ENCODE data around the gene PSMB7.

PSMB7 gene

DNA sequence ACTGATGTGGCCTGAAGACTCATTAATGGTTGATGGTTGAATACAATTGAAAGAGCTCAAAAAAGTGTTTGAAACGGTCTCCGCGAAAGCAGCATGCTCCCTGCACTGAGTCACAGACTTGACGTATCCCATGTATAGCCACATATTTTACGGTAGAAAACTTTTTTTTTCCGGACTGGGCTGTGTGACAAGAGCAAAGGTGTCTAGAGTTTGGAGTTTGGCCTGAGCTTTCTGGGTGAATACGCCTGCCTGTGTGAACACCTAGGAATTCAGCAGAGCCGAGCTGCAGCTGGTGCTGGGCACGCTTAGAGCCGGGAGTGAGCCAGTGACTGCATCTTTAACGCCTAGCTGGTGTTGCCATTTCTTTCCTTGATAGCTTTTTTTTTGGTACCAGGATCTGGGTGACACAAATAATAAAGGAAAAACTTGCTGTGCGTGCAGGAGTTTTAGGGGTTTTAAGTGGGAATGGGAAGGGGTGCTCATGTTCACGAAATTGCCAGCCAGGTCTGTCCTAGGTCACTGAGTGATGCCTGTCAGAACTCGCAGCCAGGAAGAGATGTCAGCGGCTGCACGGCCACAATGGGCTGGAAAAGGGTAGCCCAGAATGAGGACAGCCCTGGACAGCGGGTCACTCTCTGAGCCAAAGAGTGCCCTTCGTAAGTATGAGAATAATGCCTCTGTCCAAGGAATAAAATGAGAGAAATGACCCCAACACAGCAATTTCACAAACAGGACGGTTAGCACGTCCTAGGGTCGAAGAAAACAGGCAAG lies 51.7 kb downstream of the PSMB7 start:
- peak in 1 of 10 donors; percentile 67 for DNase-seq

DNA sequence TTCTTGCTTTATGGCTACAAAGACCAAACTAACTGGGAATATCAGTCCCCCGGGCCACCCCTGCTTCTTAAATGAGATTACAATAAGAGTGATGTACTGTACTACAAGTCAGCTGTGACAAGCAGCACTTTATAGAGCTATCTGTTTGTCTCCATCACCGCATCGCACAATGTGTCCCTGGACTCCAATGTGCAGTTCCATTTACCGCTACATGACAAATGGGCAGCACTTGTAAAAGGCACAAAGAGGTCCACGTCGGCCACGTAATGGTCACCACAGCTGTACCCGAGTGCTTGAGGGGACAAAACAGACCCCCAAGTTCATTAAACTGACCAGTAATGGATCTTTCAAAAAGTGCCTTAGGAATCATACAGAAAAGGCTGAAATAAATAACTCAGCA lies 54.1 kb downstream of the PSMB7 start:
- intact Hi-C loops (cut with DNase I) = no loop called here
- DNase-seq = peak in 1 of 10 donors; percentile 5

More for the DNA sequence above, 51.7 kb downstream of the PSMB7 start:
- intact Hi-C loops (cut with DNase I) = no loop called here

DNA sequence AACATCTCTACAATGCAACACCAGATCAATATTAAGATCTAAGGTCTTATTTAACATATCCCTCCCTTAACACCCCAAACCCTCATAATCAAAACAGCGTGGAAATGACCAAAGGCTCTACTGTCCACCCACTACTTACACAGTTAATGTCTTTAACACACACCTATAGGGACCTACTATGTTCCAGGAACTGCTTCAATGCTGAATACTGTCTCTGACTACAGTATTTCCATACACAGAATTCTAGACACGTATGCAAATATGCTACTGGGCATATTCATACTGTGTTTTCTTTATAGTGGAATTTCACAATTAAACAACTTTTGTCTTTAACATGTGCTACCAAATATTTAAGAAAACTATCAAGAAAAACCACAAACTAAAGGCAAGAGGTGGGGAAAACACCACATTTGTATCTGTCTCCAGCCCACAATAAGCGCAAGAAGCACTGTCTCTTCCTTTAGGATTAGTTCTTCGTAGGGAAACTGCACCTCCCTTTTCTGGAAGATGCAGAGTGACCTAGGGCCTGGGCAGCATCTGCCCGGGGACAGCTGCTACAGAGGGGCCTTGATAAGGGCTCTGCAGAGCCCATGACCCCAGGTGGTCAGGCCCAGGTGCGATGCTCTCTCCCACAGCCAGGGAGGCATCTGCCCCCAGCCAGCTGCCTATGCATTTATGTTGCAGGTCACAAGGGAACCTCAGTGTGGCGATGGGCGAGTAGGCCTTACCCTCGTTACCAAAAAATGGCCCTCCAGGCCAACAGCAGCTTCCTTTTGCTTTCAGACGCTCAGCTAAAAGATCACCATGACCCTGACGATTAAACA lies 55.2 kb downstream of the PSMB7 start:
- peak in 1 of 10 donors; percentile 19 for DNase-seq
- intact Hi-C loops (cut with DNase I) = no loop called here

DNA sequence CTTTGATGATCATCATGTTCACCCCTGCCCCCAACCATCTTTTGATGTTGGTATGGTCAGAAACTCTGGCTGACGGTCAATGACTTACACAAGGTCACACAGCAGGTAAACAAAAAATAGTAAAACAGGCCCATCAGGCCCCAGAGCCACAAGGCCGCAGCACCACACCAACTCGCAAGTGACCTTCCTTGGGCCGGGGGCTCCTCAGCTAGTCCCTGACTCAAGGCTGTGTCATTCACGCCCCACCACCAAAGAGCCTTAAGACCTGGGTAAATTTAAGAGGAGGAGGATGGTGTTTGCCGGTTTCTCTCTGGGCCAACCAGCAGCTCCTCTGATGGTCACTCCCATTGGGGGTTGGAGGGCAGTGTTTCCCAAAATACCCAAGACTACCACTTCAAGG lies 55.8 kb downstream of the PSMB7 start:
- peak in 2 of 10 donors; percentile 13 to 23 for DNase-seq
- intact Hi-C loops (cut with DNase I) = no loop called here

DNA sequence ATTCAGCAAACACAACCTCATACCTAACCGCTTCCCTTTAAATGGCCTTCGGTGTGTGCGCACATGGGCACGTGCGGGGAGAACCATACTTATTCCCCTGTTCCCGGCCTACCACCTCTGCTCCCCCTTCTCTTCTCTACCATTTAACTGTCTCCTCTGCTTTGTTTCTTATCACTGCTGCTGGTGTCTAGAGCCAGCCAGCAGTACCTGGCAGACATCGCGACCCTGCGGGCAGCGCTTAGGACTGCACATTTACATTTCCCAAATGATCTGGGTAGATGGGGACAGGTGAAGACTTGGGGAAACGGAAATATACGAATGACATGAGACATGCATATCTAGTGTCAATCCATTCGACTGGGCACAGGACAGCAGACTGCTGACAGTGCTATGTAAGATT lies 56.6 kb downstream of the PSMB7 start:
- intact Hi-C loops (cut with DNase I) = no loop called here
- DNase-seq = peak in 1 of 10 donors; percentile 33

DNA sequence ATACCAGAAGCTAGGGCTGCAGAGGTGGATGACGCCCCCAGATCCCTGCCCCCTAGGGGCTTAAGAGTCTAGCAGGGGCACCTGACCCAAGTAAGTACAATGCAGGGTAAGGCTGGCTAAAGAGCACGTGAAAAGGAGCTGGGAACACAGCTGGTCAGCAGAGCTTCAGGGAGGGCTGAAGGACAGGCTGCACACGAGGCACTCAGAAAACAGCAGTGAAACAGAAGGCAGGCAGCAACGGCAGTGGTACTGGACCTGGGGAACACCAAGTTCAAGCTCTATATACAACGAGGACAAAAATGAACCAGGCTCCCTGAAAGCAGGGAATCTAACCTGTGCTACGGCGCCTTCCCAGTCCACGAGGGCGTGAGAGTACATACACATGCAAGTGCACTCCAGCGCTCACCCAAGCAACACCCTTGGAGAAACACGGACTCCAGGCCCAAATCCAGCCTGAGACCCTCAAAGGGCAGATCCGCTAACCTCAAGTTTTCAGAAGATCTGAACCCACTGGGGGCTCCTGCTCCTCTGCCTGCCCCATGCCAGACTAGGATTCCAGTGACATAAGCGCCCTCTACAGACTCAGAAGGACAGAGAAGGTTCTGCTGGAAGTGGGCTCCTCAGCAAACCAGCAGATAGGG lies 57.4 kb downstream of the PSMB7 start:
- peak in 1 of 10 donors; percentile 57 for DNase-seq
- intact Hi-C loops (cut with DNase I) = no loop called here

DNA sequence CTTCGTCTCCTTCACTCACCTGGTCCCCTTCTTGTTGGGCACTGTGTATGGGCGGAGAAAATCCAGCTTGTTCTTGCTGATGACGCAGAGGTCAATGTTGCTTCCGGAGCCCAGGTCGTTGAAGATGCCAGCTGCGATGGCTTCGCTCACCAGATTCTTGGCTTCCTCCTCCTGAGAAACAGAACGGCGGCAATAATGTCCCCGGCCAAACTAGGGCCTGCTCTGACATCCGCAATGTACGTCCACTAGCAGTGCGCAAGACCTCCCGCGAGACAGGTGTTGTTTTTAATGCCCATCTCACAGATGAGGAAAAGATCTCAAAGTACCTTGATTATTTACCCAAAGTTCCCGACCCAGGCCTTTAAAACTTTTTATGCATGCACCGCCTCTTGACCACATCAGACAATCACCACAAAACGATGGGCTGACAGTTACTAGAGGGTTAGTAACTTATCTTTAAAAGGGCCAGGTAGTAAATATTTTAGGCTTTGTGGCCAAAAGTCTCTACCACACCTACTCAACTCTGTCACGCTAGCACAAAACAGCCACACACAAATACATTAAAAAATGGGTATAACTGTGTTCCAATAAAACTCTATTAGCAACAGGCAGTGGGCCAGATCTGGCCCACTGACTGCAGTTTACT lies 58.4 kb downstream of the PSMB7 start:
- intact Hi-C loops (cut with DNase I) = no loop called here

DNA sequence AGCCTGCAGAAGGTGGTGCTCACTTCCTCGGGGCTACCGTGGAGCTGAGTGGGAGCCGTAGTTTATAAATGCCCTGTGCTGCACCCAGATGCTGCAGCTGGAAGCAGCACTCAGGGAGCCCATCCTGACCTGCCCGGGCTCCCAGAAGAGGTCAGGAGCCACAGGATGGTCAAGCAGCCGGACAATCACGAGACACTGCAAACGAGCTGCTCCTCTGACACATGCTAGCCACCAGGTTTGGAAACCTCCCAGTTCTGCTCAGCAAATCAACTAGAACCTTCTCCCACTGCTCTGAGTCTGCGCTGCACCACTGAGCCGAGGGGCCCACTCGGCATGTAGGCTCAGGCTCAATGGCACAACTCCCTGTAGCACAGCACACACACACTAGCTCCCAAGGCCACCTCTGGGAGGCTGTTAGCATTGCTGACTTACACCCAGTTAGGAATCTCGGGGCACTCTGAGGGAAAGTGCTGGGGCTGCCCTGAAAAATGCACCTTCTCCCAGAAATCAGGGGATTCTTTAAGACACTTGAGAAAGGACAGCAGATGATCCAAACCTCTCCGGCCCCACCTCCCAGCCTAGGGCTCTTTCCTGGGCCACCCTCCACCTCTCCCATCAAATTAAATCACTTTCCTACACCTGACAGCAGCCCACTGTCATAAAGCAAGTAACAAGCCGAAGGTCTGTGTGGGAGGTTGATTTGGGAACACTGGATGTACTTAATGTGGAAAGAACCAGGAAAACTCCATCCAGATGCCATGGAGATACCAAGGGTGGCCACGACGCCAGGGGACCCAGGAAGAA lies 59.1 kb downstream of the PSMB7 start:
- DNase-seq = peak in 2 of 10 donors; percentile 49 to 61
- intact Hi-C loops (cut with DNase I) = no loop called here

More for the DNA sequence above, 58.4 kb downstream of the PSMB7 start:
- peak in 1 of 10 donors; percentile 36 for DNase-seq

DNA sequence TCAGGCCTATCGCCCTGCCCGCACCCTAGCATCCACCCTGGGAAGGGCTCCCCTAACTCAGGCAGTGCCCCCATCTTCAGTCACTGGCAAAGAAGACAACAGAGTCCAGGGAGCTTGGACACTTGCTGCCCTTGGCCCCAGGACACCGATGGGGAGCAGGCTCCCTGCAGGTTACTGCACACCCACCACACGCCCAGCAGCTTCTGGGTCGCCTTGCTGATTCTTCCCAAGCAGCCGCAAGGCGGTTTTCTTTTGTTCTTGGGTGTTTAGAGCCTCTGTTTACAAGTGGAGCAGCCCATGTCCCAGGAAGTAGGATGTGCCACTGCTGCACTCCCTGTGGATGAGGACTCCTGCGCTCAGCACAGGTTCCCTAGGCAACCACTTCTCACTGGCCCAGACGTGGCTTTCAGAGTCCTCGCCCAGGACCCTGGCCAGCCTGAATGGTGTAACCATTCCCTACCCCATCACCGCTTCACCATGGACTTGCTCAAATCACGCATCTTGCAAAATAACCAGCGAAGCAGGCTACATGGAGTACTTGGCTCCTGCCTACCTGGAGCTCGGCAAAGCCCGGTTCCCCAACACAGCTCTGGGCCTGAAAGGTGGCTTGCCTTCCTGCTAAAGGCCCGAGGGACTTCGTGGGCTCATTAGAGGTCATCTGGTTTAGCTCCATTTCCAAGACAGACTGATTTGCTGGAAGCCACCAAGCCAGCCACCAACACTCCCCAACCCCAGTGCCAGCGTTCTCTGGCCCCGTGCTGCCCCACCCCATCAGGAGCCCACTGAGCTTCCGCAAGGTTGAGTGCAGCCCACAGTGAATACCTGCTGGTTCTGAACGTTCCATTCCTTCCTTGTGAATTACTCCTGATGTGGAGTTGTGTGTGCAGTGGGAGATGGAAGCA lies 60.0 kb downstream of the PSMB7 start:
- intact Hi-C loops (cut with DNase I) = no loop called here
- peak in 2 of 10 donors; percentile 71 to 80 for DNase-seq

DNA sequence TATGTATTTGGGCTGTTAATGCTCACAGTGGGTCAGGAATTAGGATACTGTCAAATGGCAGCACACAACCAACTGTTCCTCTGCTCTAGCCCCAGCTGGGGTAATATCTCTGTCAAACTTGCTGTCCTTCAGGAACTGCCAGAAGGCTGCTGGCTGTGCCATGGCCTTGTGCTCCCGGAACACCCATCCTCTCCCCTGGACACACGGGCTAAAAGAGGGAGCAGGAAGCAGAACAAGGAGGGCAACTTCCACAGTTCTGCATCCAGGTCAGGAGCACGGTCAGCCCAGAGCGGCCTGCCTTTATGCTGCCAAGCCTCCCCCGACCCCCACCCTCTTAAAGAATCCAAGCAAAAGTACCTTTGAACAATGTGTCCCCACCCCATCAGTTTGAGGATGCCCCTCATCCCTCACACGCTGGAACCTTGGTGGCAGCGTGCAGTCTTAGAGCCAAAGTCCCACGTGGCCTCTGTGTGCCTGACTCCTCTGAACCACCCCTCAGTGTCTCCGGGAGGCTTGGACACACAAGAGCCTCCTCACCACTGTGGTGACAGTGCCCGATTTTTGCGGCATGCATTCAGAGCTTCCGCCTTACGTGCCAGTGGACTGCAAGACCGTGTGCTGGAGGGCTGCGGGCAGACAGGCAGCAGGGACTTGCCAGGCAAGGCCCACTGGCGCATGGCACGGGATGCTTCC lies 60.8 kb downstream of the PSMB7 start:
- DNase-seq = peak in 2 of 10 donors; percentile 80
- intact Hi-C loops (cut with DNase I) = no loop called here

DNA sequence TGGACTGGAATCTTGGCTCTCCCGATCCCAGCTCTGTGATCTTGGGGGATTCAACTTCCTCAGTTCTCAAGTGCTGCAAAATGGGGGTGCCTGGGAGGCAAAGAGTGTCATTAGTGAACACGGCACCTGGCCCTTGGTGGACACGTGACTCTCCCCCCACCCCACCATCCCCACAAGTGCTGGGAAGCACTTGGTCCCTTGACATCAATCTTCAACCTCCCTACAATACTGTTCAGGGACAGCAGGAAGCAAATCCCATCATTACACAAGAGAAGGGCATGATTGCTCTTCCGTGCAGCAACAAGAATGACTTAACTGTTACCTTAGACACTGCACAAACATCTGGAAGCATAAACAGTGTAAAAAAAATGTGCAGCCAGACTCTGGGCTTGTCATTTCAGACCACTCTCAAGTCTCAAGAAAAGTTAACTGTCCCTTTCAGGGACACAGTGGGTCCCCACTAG lies 61.4 kb downstream of the PSMB7 start:
- DNase-seq = peak in 3 of 10 donors; percentile 11 to 58 (median 39)
- intact Hi-C loops (cut with DNase I) = no loop called here

DNA sequence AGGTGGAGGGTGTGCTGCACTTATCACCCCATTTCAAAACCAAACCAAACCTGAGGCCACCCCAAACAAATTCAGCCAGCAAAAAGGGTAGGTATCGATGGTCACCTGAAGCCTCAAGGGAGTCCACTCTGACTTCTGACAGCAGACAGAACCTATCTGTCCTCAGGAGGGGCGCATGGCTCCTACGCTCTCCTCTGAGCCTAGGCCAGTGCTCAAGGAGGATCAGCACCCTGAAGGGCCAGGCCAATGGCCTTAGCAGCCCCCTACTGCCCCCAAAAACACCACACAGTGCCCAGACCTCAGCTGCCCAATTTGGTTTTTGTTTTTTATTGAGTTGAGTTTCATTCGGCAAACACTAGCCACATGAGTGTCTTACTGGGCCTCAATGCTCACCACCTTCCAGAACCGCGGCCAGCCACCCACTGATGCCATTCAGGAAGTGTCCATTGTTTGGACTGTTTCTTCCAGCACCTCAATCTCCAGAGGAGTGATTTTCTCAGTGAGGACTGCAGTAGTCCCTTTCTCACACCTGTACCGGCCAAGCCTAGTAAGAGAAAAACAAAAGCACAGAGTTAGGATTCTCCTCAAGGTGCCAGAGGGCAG lies 62.0 kb downstream of the PSMB7 start:
- intact Hi-C loops (cut with DNase I) = no loop called here
- peak in 3 of 10 donors; percentile 32 to 58 (median 45) for DNase-seq

DNA sequence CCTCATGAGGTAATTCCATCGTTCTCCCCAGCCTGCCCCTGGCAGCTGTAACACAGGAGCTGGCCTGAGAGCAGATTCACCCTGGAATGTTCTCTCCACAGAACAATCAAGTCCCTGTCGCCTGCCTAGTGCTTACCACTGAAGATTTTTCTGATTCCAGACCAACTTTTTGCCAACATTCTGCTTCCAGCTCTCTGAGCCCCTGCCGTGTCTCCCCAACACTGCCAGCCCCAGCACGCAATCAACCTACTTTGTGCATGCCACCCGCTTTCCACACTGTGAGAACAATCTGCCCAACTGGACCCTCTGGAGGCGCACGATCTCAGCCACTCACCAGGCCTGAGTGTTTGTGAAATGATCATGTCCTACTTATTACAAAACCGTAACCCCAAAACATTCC lies 62.6 kb downstream of the PSMB7 start:
- peak in 4 of 10 donors; percentile 37 to 78 (median 68) for DNase-seq
- intact Hi-C loops (cut with DNase I) = no loop called here

DNA sequence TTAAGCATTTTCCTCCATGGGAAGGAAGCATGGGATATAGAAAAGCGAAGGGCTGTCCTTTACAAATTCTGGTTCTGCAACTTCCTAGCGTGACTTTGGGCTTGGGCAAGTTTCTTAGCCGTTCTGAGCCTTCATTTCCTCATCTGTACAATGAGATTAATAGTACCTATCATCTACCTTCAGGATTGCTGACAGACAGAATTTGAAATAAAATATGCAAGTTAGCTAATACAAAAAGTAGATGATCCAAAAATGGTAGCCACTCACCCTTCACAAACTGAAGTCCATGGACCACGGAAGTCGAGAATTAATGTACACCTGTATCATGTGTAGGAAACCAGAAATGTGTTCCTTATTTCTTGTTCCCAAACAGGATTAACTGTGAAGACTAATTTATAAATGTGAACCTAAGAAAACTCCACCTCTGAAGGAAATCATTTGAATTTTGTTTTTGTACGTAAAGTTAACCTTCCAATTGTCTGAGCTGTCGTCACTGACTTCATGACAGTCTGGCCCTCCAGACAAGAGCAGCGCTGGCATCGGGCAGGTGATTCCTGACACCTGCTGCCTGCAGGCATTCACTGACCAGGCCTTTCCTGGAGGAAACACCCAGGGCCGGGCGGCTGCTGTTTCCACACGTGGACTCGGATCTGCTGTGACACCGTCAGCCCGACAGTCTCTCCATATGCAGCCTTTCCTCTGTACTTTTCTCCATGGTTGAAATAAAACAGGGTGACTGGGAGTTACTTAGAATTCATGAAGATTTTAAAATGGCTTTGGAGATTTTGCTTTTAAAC lies 63.4 kb downstream of the PSMB7 start:
- intact Hi-C loops (cut with DNase I) = no loop called here
- peak in 4 of 10 donors; percentile 7 to 79 (median 70) for DNase-seq

DNA sequence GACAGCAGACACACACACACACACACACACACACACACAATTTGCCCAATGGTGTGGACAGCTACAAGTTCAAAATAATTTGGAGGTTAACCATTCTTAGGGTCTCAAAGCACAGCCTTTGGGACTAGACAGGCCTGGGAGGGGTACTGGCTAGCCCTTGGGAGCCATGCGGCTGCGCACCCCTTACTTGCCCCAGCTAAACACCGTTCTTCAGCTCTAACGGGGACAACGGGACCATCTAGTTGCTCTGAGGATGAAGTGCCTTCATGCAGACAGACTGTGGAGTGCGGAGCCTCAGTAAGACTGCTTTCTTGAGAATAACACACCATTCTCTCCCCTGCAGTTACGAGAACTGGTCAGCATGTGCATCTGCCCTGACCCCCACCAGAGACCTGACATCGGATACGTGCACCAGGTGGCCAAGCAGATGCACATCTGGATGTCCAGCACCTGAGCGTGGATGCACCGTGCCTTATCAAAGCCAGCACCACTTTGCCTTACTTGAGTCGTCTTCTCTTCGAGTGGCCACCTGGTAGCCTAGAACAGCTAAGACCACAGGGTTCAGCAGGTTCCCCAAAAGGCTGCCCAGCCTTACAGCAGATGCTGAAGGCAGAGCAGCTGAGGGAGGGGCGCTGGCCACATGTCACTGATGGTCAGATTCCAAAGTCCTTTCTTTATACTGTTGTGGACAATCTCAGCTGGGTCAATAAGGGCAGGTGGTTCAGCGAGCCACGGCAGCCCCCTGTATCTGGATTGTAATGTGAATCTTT lies 64.6 kb downstream of the PSMB7 start:
- intact Hi-C loops (cut with DNase I) = no loop called here
- DNase-seq = peak in 4 of 10 donors; percentile 7 to 59 (median 42)

Data from posterior cingulate gyrus (tissue), 11 donors.